Measurements from ENCODE around the gene MIF4GD.
A peak's percentile ranks its signal among the peaks of the same experiment; 100 is the strongest.

Gene MIF4GD

DNA sequence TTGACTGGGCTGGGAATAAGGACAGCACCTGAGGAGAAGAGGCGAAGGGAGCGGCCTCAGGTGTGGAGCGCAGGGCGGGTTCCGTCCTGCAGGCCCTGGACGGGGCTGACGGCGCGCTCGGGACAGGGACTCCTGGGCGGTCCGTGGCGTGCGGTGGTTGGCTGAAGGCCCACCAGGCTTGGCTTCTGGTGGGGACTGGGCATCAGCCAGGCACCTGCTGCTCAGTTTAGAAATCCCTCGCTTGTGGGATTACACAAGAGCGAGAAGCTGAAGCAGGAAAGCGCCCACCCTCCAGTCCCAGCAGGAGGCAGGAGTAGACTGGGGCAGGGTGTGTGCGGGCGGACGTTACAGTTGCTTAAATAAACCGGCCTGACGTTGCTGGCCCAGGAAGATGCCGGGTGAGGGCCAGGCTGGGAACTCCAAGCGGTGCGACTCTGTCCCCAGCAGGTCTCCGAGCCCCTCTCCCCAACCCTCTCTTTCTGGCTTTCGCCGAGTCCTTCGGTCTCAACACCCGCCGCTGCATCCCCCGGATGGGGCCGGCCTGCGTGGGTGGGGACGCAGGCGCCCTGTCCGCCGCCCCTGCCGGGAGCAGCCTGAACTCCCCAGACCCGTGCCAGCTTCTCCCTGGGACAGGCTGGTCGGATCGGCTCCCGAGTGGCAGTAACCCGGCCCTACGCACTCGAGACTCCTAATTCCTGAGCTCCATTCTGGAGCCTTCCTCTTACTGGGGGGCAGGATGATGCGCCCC, 639 bp downstream of the MIF4GD start:
- Mint-ChIP-seq H3K4me3 (peak overlapping the region; percentile 86 to 93 (median 92)), H3K4me1 (peaks cover 28% of the 10 kb centered on the region), H3K27ac (peak overlapping the region in 2 of 3 experiments; percentile 79 to 83), H3K9me3 (no peaks in the 10 kb centered on the region), H3K27me3 (ENCODE audit: low read depth) (peaks cover 7% of the 10 kb centered on the region), H3K36me3 (ENCODE audit: low read depth) (peaks cover 12% of the 10 kb centered on the region)
- TF ChIP-seq, protein P1, sequence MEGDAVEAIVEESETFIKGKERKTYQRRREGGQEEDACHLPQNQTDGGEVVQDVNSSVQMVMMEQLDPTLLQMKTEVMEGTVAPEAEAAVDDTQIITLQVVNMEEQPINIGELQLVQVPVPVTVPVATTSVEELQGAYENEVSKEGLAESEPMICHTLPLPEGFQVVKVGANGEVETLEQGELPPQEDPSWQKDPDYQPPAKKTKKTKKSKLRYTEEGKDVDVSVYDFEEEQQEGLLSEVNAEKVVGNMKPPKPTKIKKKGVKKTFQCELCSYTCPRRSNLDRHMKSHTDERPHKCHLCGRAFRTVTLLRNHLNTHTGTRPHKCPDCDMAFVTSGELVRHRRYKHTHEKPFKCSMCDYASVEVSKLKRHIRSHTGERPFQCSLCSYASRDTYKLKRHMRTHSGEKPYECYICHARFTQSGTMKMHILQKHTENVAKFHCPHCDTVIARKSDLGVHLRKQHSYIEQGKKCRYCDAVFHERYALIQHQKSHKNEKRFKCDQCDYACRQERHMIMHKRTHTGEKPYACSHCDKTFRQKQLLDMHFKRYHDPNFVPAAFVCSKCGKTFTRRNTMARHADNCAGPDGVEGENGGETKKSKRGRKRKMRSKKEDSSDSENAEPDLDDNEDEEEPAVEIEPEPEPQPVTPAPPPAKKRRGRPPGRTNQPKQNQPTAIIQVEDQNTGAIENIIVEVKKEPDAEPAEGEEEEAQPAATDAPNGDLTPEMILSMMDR (IDR thresholded peaks at IDR 0.05; ENCODE audit: unreplicated experiment in 3 of 3): peak in 2 of 3 experiments; percentile 30 to 31

DNA sequence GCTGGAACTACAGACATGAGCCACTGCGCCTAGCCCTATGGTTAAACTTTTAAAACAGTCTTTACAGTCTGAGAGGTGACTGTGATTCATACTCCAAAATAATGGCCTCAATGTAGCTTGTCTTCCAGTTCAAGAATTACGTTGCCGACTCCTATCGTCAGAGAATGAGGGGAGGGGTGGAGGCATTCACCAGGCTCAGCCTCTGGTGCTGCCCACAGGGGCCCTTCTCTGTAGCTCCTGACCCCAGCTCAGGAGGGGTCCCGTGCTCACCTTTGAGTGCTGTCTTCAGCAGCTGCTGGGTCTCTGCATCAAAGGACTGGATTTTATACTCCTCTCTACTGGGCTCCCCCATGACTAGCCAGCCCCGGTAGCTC, 1.2 kb downstream of the MIF4GD start:
- peak overlapping the region; percentile 86 to 93 (median 92) for H3K4me3 Mint-ChIP-seq
- H3K36me3 Mint-ChIP-seq (ENCODE audit: low read depth): peaks cover 14% of the 10 kb centered on the region
- peaks cover 28% of the 10 kb centered on the region for H3K4me1 Mint-ChIP-seq
- TF ChIP-seq, protein P1 (IDR thresholded peaks at IDR 0.05; ENCODE audit: unreplicated experiment in 3 of 3): no peak
- H3K9me3 Mint-ChIP-seq: no peaks in the 10 kb centered on the region
- H3K27ac Mint-ChIP-seq: peak overlapping the region in 2 of 3 experiments; percentile 59 to 79
- peaks cover 7% of the 10 kb centered on the region for H3K27me3 Mint-ChIP-seq (ENCODE audit: low read depth)

DNA sequence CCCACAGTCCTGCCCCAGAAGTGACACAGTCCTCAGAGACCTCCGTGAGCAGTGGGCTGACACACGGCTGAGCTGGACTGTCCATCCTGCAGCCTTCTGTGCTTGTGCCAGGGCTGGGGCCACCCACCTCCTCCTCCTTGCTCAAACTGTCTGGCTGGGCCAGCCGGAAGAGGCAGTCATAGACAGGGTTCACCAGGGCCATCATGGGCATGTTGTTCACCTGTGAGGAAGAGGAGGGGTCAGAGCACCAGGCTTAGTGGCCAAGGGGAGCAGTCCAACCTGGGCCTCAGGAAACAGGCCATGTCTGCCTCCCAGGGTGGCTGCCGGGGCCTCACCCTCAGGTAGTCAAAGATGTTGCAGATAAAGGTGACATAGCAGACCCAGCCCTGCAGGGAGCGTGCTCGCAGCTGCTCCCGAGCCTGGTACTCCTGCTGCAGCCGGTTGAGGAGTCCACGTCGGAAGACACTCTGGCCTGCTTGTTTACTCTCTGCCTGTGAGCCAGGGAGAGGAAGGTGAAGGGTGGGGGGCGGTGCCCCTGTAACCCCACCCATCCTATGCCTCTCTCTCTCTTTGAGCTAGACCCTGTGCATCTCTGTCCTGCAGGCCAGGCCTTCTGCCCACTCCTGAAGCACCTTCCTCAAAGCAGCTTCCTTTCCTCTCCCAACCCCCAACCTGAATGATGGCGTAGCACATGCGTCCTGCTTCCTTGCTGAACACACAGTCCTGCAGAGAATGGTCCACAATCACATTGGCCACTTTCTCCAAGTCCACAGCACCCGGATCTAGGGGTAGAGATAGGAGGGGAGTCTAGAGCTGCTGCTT, 3.4 kb downstream of the MIF4GD start:
- Mint-ChIP-seq H3K27ac (peak overlapping the region in 1 of 3 experiments; percentile 25), H3K9me3 (no peaks in the 10 kb centered on the region), H3K27me3 (ENCODE audit: low read depth) (peaks cover 7% of the 10 kb centered on the region), H3K36me3 (ENCODE audit: low read depth) (peaks cover 25% of the 10 kb centered on the region), H3K4me1 (peaks cover 26% of the 10 kb centered on the region), H3K4me3 (peak overlapping the region; percentile 5 to 67 (median 61))
- TF ChIP-seq, protein P1 (IDR thresholded peaks at IDR 0.05; ENCODE audit: unreplicated experiment in 3 of 3): no peak

DNA sequence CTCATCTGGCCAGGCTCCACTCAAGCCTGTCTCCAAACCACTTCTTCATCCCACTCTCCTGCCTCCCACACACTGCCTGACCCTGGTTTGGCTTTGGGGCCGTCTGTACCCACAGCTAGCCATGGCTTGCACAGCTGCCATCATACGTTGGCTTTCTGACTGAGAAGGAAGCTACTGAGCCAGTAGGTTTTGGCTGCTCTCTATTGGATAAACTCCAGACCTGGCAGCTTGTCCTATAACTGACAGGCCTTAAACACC, 3.9 kb downstream of the MIF4GD start:
- H3K27me3 Mint-ChIP-seq (ENCODE audit: low read depth): peaks cover 7% of the 10 kb centered on the region
- H3K36me3 Mint-ChIP-seq (ENCODE audit: low read depth): peaks cover 30% of the 10 kb centered on the region
- H3K9me3 Mint-ChIP-seq: no peaks in the 10 kb centered on the region
- no peak overlapping the region for H3K27ac Mint-ChIP-seq
- H3K4me1 Mint-ChIP-seq: peaks cover 31% of the 10 kb centered on the region
- TF ChIP-seq, protein P1 (IDR thresholded peaks at IDR 0.05; ENCODE audit: unreplicated experiment in 3 of 3): no peak
- H3K4me3 Mint-ChIP-seq: peak overlapping the region in 2 of 3 experiments; percentile 42 to 76

DNA sequence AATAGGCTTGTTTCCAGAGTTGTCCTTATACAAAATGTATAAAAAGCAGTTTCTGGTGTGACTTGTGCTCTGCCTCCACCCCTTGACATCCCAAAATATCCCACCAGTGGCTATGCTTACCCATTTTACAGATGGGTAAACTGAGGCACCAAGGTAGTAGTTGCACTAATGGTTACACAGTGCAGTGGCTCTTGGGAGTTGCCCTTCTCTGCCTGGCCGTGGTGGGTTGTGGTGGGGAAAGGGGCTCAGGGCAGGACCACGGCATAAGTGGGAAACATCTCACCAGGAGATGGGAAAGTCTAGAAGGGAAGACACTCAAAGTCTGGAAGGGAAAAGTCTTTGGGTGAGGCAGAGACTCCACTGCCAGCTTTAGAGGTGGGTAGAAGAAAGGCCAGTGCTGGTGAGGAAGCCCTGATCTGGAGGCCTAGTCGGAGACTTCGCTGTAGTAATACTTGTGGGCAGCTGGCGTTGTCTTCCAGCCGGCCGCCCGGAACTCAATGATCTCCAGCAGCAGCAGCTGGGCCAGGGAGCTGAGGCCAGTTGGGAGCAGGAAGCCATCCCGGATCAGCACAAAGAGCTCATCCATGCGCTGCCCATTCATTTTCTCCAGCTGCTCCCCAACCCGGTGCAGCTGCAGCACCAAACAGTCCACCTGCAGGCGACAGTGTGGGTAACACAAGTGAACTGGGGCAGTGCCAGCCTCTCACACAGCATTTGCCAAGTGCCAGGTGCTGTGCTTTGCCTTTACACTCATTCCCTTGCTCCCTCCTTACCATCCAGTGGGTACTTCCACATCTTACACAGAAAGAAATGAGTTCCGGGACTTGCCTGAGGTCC, 4.5 kb downstream of the MIF4GD start:
- Mint-ChIP-seq H3K27me3 (ENCODE audit: low read depth) (peaks cover 7% of the 10 kb centered on the region), H3K27ac (no peak overlapping the region), H3K4me3 (peak overlapping the region in 2 of 3 experiments; percentile 42 to 76), H3K36me3 (ENCODE audit: low read depth) (peaks cover 30% of the 10 kb centered on the region), H3K9me3 (no peaks in the 10 kb centered on the region), H3K4me1 (peaks cover 29% of the 10 kb centered on the region)
- TF ChIP-seq, protein P1 (IDR thresholded peaks at IDR 0.05; ENCODE audit: unreplicated experiment in 3 of 3): no peak

Measured in nephron (organoid).